OCI-LY7 (cell line): Measurements from ENCODE around the gene MCUR1. TPM values are rescaled to one million over a fixed set of nuclear protein-coding genes. Genes with fewer than 3 reads are reported as not detected.
A peak's percentile ranks its signal among the peaks of the same experiment; 100 is the strongest.

ENCODE experiments used
- BruUV-seq: library from RNA; stranded (reverse); fragments of 400-500 nt; replicated peaks from 2 replicates; lab custom pipeline; 2021; lab: Mats Ljungman, UMichigan
- CTCF ChIA-PET: fragments of 300-600 bp; sonication (Branson Sonifier 250); formaldehyde crosslinking; loops from one replicate; lab custom pipeline; 2022; ENCODE audit warnings: antibody characterized with exemption; ENCODE audit not compliant: unreplicated experiment; lab: Charles Lee
- POLR2A ChIA-PET: fragments of 300-600 bp; sonication (Branson Sonifier 250); formaldehyde crosslinking; loops from one replicate; lab custom pipeline; 2022; ENCODE audit warnings: antibody characterized with exemption; lab: Charles Lee
- DNase-seq: peaks from one replicate; pipeline ENCODE4 v3.0.0-alpha.2; 2015; ENCODE audit warnings: low spot score
- H2AFZ ChIP-seq: fragments of 200-600 bp; sonication (generic), shearing (Covaris generic); 2 replicates; pipeline ENCODE4 v1.6.1; 2014; ENCODE audit warnings: mild to moderate bottlenecking, antibody characterized with exemption, low read length, moderate library complexity
- H3K27ac ChIP-seq: fragments of 200-600 bp; sonication (generic); 2 replicates; pipeline ENCODE4 v1.5.1; 2014; ENCODE audit warnings: mixed run types, low read depth, mild to moderate bottlenecking, moderate library complexity, low read length, inconsistent platforms; ENCODE audit not compliant: poor library complexity, severe bottlenecking
- H3K36me3 ChIP-seq: fragments of 200-600 bp; sonication (generic); 2 replicates; pipeline ENCODE4 v1.6.1; 2014; ENCODE audit warnings: mild to moderate bottlenecking, antibody characterized with exemption, low read length, moderate library complexity, mixed read lengths; ENCODE audit not compliant: insufficient read depth
- H3K4me1 ChIP-seq: fragments of 200-600 bp; sonication (generic); 2 replicates; pipeline ENCODE4 v1.5.1; 2014; ENCODE audit warnings: mild to moderate bottlenecking, low read length; ENCODE audit not compliant: insufficient read depth, poor library complexity, severe bottlenecking
- H3K4me2 ChIP-seq: fragments of 200-600 bp; sonication (generic); 2 replicates; pipeline ENCODE4 v1.6.1; 2014; ENCODE audit warnings: mild to moderate bottlenecking, low read length
- H3K4me3 ChIP-seq: fragments of 200-600 bp; sonication (generic); 2 replicates; pipeline ENCODE4 v1.5.1; 2014; ENCODE audit warnings: mild to moderate bottlenecking, low read depth, low read length; ENCODE audit not compliant: poor library complexity, severe bottlenecking
- H3K79me2 ChIP-seq: fragments of 200-600 bp; sonication (generic); 2 replicates; pipeline ENCODE4 v1.6.1; 2016; ENCODE audit warnings: low read depth, mild to moderate bottlenecking, low read length, moderate library complexity, mixed read lengths; ENCODE audit not compliant: insufficient read depth
- H3K9me2 ChIP-seq: fragments of 200-600 bp; sonication (generic); 2 replicates; pipeline ENCODE4 v1.6.1; 2016; ENCODE audit warnings: mild to moderate bottlenecking, low read length, mixed read lengths; ENCODE audit not compliant: insufficient read depth
- H3K9me3 ChIP-seq: fragments of 200-600 bp; sonication (generic); 2 replicates; pipeline ENCODE4 v1.6.1; 2014; ENCODE audit warnings: mild to moderate bottlenecking, mixed run types, low read length, mixed read lengths
- H4K20me1 ChIP-seq: fragments of 200-600 bp; sonication (generic); 2 replicates; pipeline ENCODE4 v1.6.1; 2014; ENCODE audit warnings: mild to moderate bottlenecking, antibody characterized with exemption, low read length, moderate library complexity, mixed read lengths; ENCODE audit not compliant: insufficient read depth
- CTCF ChIP-seq: fragments of 200-600 bp; sonication (generic); conservative IDR thresholded peaks from 2 replicates; pipeline ENCODE4 v1.5.1; 2014; ENCODE audit warnings: mild to moderate bottlenecking, antibody characterized with exemption, low read length, moderate library complexity, mixed read lengths
- EZH2phosphoT487 ChIP-seq: fragments of 200-600 bp; sonication (generic); IDR thresholded peaks from 2 replicates; pipeline ENCODE4 v1.6.1; 2018; ENCODE audit warnings: low read depth, borderline replicate concordance, mild to moderate bottlenecking, mixed run types, antibody characterized with exemption, low read length, moderate library complexity, mixed read lengths
- intact Hi-C: fragments of 100-400 bp; cut with micrococcal nuclease; formaldehyde crosslinking; loops from one replicate; pipeline ENCODE4 v1.10.0; 2022; ENCODE audit not compliant: unreplicated experiment
- total RNA-seq, 2 experiments: library from RNA; depleted of rRNA in 1 of 2; stranded (reverse); fragments of >200 nt in 1 of 2; shearing (Covaris generic) in 1 of 2; gene quantifications; 2 replicates each; pipeline ENCODE4 v1.2.3, GENCODE V29; 2014 to 2022

Gene MCUR1
- total RNA-seq, 2 experiments from 2014 or later: 17.3 to 31.1 TPM

GRCh38 chr6:13803581-13803980, 10.8 kb downstream of the MCUR1 start:
- no peak for DNase-seq
- no TSS peak for BruUV-seq
- POLR2A ChIA-PET: interaction anchor here (0.9 kb wide), 1 partner anchor 10 kb away, joined by 4 read pairs; no protein-coding TSS in a partner anchor

GRCh38 chr6:13800615-13801014, 13.7 kb downstream of the MCUR1 start:
- Histone ChIP-seq H3K4me3 (no peak overlapping the region), H2AFZ (no peak overlapping the region), H3K4me1 (no peaks in the 10 kb centered on the region), H3K36me3 (peaks cover 72% of the 10 kb centered on the region), H3K79me2 (no peaks in the 10 kb centered on the region), H4K20me1 (no peaks in the 10 kb centered on the region), H3K9me3 (no peaks in the 10 kb centered on the region), H3K27ac (no peak overlapping the region), H3K9me2 (no peaks in the 10 kb centered on the region), H3K4me2 (no peak overlapping the region)
- no peak for DNase-seq
- CTCF ChIA-PET: no interaction called here
- TF ChIP-seq EZH2phosphoT487: no peak
- TF ChIP-seq CTCF: no peak
- intact Hi-C loops: no loop called here
- BruUV-seq: no TSS peak
- POLR2A ChIA-PET: no interaction called here

More at GRCh38 chr6:13803581-13803980, 10.8 kb downstream of the MCUR1 start:
- H3K4me1 ChIP-seq: no peaks in the 10 kb centered on the region
- CTCF ChIA-PET: no interaction called here
- H3K27ac ChIP-seq: no peak overlapping the region
- peaks cover 2% of the 10 kb centered on the region; the same call in 1 of the 2 replicates for H3K79me2 ChIP-seq
- intact Hi-C loops: no loop called here
- H3K4me2 ChIP-seq: no peak overlapping the region
- 0 out of 2 replicates have a peak, but pooled peaks cover 4% of the 10 kb centered on the region for H4K20me1 ChIP-seq
- no peak overlapping the region for H2AFZ ChIP-seq
- H3K9me2 ChIP-seq: no peaks in the 10 kb centered on the region
- no peaks in the 10 kb centered on the region for H3K9me3 ChIP-seq
- H3K4me3 ChIP-seq: no peak overlapping the region
- TF ChIP-seq EZH2phosphoT487 (no peak), CTCF (no peak)
- H3K36me3 ChIP-seq: peaks cover 70% of the 10 kb centered on the region

GRCh38 chr6:13796781-13797180, 17.6 kb downstream of the MCUR1 start:
- no peak overlapping the region for H3K27ac ChIP-seq
- POLR2A ChIA-PET: interaction anchor here (0.7 to 1.3 kb wide), 2 partner anchors 14 to 869 kb away, joined by 3 read pairs; no protein-coding TSS in a partner anchor
- DNase-seq: no peak

More at GRCh38 chr6:13796781-13797180, 17.6 kb downstream of the MCUR1 start:
- H3K9me2 ChIP-seq: no peaks in the 10 kb centered on the region
- H3K4me2 ChIP-seq: no peak overlapping the region
- intact Hi-C loops: loop anchor here (5.0 kb wide), 2 partner anchors 81 to 251 kb away; no protein-coding TSS in a partner anchor
- H3K9me3 ChIP-seq: no peaks in the 10 kb centered on the region
- TF ChIP-seq CTCF (no peak), EZH2phosphoT487 (no peak)
- BruUV-seq: TSS peak; percentile 29
- H3K4me3 ChIP-seq: no peak overlapping the region
- H3K79me2 ChIP-seq: no peaks in the 10 kb centered on the region
- CTCF ChIA-PET: no interaction called here
- H3K36me3 ChIP-seq: peaks cover 76% of the 10 kb centered on the region
- no peaks in the 10 kb centered on the region for H4K20me1 ChIP-seq
- H3K4me1 ChIP-seq: no peaks in the 10 kb centered on the region
- H2AFZ ChIP-seq: no peak overlapping the region
